MM.1S (cell line): ENCODE data around the gene AKAP13.

ENCODE experiments used
- DNase-seq: peaks from one replicate; pipeline ENCODE4 v3.0.0-alpha.2; 2015
- H2AFZ ChIP-seq: fragments of 300-600 bp; sonication (generic); 2 replicates; pipeline ENCODE4 v1.6.0; 2016; ENCODE audit warnings: antibody characterized with exemption, low read length
- H3F3A ChIP-seq: fragments of 300-600 bp; sonication (generic); 2 replicates; pipeline ENCODE4 v1.6.1; 2016; ENCODE audit warnings: mild to moderate bottlenecking, antibody characterized with exemption, low read length, moderate library complexity, mixed read lengths; ENCODE audit not compliant: insufficient read depth
- H3K27ac ChIP-seq: fragments of 300-600 bp; sonication (generic); 2 replicates; pipeline ENCODE4 v1.5.1; 2016; ENCODE audit warnings: mild to moderate bottlenecking, low read length
- H3K27me3 ChIP-seq: fragments of 300-600 bp; sonication (generic); replicated peaks from 2 replicates; pipeline ENCODE4 v1.6.0; 2016; ENCODE audit warnings: low read length; ENCODE audit not compliant: insufficient read depth
- H3K36me3 ChIP-seq: fragments of 300-600 bp; sonication (generic); replicated peaks from 2 replicates; pipeline ENCODE4 v1.6.1; 2016; ENCODE audit warnings: mild to moderate bottlenecking, low read length, mixed read lengths; ENCODE audit not compliant: insufficient read depth
- H3K4me1 ChIP-seq: fragments of 300-600 bp; sonication (generic); 2 replicates; pipeline ENCODE4 v1.6.1; 2016; ENCODE audit warnings: low read length, mixed read lengths
- H3K4me2 ChIP-seq: fragments of 300-600 bp; sonication (generic); 2 replicates; pipeline ENCODE4 v1.6.0; 2016; ENCODE audit warnings: low read depth, low read length
- H3K4me3 ChIP-seq: fragments of 300-600 bp; sonication (generic); 2 replicates; pipeline ENCODE4 v1.5.1; 2016; ENCODE audit warnings: low read length, mixed read lengths
- H3K79me2 ChIP-seq: fragments of 300-600 bp; sonication (generic); 2 replicates; pipeline ENCODE4 v1.6.1; 2016; ENCODE audit warnings: mixed run types, low read length, mixed read lengths
- H3K9ac ChIP-seq: fragments of 300-600 bp; sonication (generic); 2 replicates; pipeline ENCODE4 v1.6.1; 2016; ENCODE audit warnings: low read length, mixed read lengths
- H3K9me2 ChIP-seq: fragments of 300-600 bp; sonication (generic); replicated peaks from 2 replicates; pipeline ENCODE4 v1.6.1; 2016; ENCODE audit warnings: mild to moderate bottlenecking, low read length, mixed read lengths; ENCODE audit not compliant: insufficient read depth
- H3K9me3 ChIP-seq: fragments of 300-600 bp; sonication (generic); replicated peaks from 2 replicates; pipeline ENCODE4 v1.6.1; 2016; ENCODE audit warnings: mild to moderate bottlenecking, low read length, mixed read lengths; ENCODE audit not compliant: insufficient read depth
- H4K20me1 ChIP-seq: fragments of 300-600 bp; sonication (generic); 2 replicates; pipeline ENCODE4 v1.6.1; 2016; ENCODE audit warnings: mild to moderate bottlenecking, low read length, moderate library complexity, mixed read lengths; ENCODE audit not compliant: insufficient read depth
- EZH2 ChIP-seq: fragments of 300-600 bp; sonication (generic); optimal IDR thresholded peaks from 2 replicates; pipeline ENCODE3; 2017; ENCODE audit warnings: low read depth, mild to moderate bottlenecking, antibody characterized with exemption, low read length, mixed read lengths
- EZH2phosphoT487 ChIP-seq: fragments of 300-600 bp; sonication (generic); IDR thresholded peaks from 2 replicates; pipeline ENCODE4 v1.6.1; 2018; ENCODE audit warnings: antibody characterized with exemption, low read length
- TF ChIP-seq, protein P1 (sequence below): fragments of 300-600 bp; sonication (generic); IDR thresholded peaks from 2 replicates; pipeline ENCODE4 v1.5.1; 2016; ENCODE audit warnings: antibody characterized with exemption, low read length, mixed read lengths

The AKAP13 gene

GRCh38 chr15:85752124-85752475, 371.7 kb downstream of the AKAP13 start:
- Histone ChIP-seq H3K9me2 (no peaks in the 10 kb centered on the region), H3K9ac (no peak overlapping the region), H3K27me3 (no peaks in the 10 kb centered on the region), H3K4me2 (no peak overlapping the region), H3K9me3 (no peaks in the 10 kb centered on the region), H2AFZ (no peak overlapping the region), H3K79me2 (no peaks in the 10 kb centered on the region), H3K4me1 (no peaks in the 10 kb centered on the region), H3F3A (no peaks in the 10 kb centered on the region), H4K20me1 (no peaks in the 10 kb centered on the region), H3K36me3 (no peaks in the 10 kb centered on the region), H3K4me3 (no peak overlapping the region), H3K27ac (no peak overlapping the region)
- no peak for TF ChIP-seq EZH2phosphoT487
- no peak for TF ChIP-seq EZH2
- TF ChIP-seq, protein P1, sequence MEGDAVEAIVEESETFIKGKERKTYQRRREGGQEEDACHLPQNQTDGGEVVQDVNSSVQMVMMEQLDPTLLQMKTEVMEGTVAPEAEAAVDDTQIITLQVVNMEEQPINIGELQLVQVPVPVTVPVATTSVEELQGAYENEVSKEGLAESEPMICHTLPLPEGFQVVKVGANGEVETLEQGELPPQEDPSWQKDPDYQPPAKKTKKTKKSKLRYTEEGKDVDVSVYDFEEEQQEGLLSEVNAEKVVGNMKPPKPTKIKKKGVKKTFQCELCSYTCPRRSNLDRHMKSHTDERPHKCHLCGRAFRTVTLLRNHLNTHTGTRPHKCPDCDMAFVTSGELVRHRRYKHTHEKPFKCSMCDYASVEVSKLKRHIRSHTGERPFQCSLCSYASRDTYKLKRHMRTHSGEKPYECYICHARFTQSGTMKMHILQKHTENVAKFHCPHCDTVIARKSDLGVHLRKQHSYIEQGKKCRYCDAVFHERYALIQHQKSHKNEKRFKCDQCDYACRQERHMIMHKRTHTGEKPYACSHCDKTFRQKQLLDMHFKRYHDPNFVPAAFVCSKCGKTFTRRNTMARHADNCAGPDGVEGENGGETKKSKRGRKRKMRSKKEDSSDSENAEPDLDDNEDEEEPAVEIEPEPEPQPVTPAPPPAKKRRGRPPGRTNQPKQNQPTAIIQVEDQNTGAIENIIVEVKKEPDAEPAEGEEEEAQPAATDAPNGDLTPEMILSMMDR: no peak
- DNase-seq: no peak

DNA sequence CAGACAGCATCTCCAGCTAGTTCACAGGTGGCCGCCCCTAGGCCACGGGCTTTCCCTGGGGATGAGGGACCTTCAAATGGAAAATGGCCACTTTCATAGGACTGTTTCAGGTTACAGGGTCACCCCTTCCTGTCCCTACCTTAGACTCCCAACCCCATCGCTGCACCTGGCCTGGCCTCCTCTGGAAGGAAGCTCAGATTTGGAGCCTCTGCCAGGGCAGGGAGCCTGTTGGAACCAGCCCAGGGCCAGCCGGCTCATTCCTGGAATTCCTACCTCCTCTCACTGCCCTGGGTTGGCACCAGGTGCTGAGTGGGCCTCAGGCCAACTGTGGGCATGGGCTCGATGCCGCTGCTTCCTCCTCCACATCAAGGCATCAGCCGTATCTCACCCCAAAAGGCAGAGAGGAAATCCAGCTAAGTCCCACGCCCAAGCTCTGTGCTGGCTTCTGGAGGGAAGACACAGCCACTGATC, 372.1 kb downstream of the AKAP13 start:
- H3F3A ChIP-seq: no peaks in the 10 kb centered on the region
- H3K79me2 ChIP-seq: no peaks in the 10 kb centered on the region
- H3K9ac ChIP-seq: no peak overlapping the region
- no peak for DNase-seq
- no peaks in the 10 kb centered on the region for H3K9me3 ChIP-seq
- no peak overlapping the region for H3K27ac ChIP-seq
- no peaks in the 10 kb centered on the region for H3K9me2 ChIP-seq
- no peaks in the 10 kb centered on the region for H3K27me3 ChIP-seq
- H3K4me2 ChIP-seq: no peak overlapping the region
- H3K4me1 ChIP-seq: no peaks in the 10 kb centered on the region
- no peaks in the 10 kb centered on the region for H4K20me1 ChIP-seq
- TF ChIP-seq, protein P1: no peak
- no peak for TF ChIP-seq EZH2
- TF ChIP-seq EZH2phosphoT487: no peak
- no peak overlapping the region for H2AFZ ChIP-seq
- H3K36me3 ChIP-seq: no peaks in the 10 kb centered on the region
- H3K4me3 ChIP-seq: no peak overlapping the region

- no peak overlapping the region for H2AFZ ChIP-seq
- no peaks in the 10 kb centered on the region for H3K9me2 ChIP-seq
- H3K27me3 ChIP-seq: no peaks in the 10 kb centered on the region
- H3K79me2 ChIP-seq: no peaks in the 10 kb centered on the region
- H3K4me2 ChIP-seq: no peak overlapping the region
- no peaks in the 10 kb centered on the region for H3K36me3 ChIP-seq
- H3K9me3 ChIP-seq: no peaks in the 10 kb centered on the region
- H3K9ac ChIP-seq: no peak overlapping the region
- no peaks in the 10 kb centered on the region for H3F3A ChIP-seq
- no peaks in the 10 kb centered on the region for H4K20me1 ChIP-seq
- H3K4me1 ChIP-seq: no peaks in the 10 kb centered on the region
- H3K4me3 ChIP-seq: no peak overlapping the region
- no peak for TF ChIP-seq EZH2
- TF ChIP-seq, protein P1: no peak
- no peak for TF ChIP-seq EZH2phosphoT487
- no peak overlapping the region for H3K27ac ChIP-seq
- no peak for DNase-seq
These were observed 372.9 kb downstream of the AKAP13 start for GRCh38 chr15:85753261-85753660.
